H1 (cell line): Measurements from ENCODE around the gene MYL7. TPM values are rescaled to one million over a fixed set of nuclear protein-coding genes. Genes with fewer than 3 reads are reported as not detected.
A peak's percentile ranks its signal among the peaks of the same experiment; 100 is the strongest.

Source experiments
- CTCF ChIA-PET: fragments of 300-600 bp; sonication (Branson Sonifier 250); formaldehyde crosslinking; loops from one replicate; lab custom pipeline; 2021; ENCODE audit not compliant: partially characterized antibody; lab: Charles Lee
- POLR2A ChIA-PET: fragments of 300-600 bp; sonication (Branson Sonifier 250); formaldehyde crosslinking; loops from one replicate; lab custom pipeline; 2021; ENCODE audit warnings: inconsistent platforms; ENCODE audit not compliant: partially characterized antibody; lab: Charles Lee
- DNase-seq, 2 experiments: peaks; one replicate each; pipeline versions ENCODE4 v3.0.0 to v3.0.0-alpha.2; 2010 to 2022; ENCODE audit warnings: low spot score in 2 of 2, low read depth in 1 of 2, mixed read lengths in 1 of 2
- FAIRE-seq: peaks from 2 replicates; lab custom pipeline; 2011; peaks lifted over from hg19 to GRCh38; lab: Jason Lieb, UNC
- H2AFZ ChIP-seq: 2 replicates; pipeline ENCODE4 v1.8.1; 2012; ENCODE audit warnings: low read length, inconsistent platforms
- H2AK5ac ChIP-seq: 2 replicates; pipeline ENCODE4 v1.6.1; 2013; ENCODE audit warnings: low read depth, low read length
- H2BK120ac ChIP-seq: replicated peaks from 2 replicates; pipeline ENCODE3; 2013; ENCODE audit warnings: low read depth, low read length, inconsistent platforms
- H2BK12ac ChIP-seq: 2 replicates; pipeline ENCODE4 v1.6.1; 2013; ENCODE audit warnings: low read depth, low read length
- H2BK15ac ChIP-seq: 2 replicates; pipeline ENCODE4 v1.6.1; 2013; ENCODE audit warnings: low read length
- H2BK20ac ChIP-seq: 2 replicates; pipeline ENCODE4 v1.6.1; 2013; ENCODE audit warnings: low read length
- H2BK5ac ChIP-seq: 2 replicates; pipeline ENCODE4 v1.6.1; 2013; ENCODE audit warnings: low read depth, low read length
- H3K14ac ChIP-seq: 2 replicates; pipeline ENCODE4 v1.6.1; 2013; ENCODE audit warnings: inconsistent platforms; ENCODE audit not compliant: insufficient read length
- H3K18ac ChIP-seq: 2 replicates; pipeline ENCODE4 v1.6.1; 2013; ENCODE audit warnings: low read length; ENCODE audit errors: extremely low read depth
- H3K23ac ChIP-seq: 2 replicates; pipeline ENCODE4 v1.6.1; 2013; ENCODE audit warnings: inconsistent platforms; ENCODE audit not compliant: insufficient read length
- H3K23me2 ChIP-seq: 2 replicates; pipeline ENCODE4 v1.6.1; 2013; ENCODE audit warnings: low read depth, low read length
- H3K27ac ChIP-seq: 2 replicates; pipeline ENCODE4 v1.6.1; 2011; ENCODE audit warnings: low read depth, low read length, inconsistent platforms
- H3K27me3 ChIP-seq, 4 experiments: replicated peaks in 1 of 4; 1 replicate in 1 of 4; 2 replicates in 3 of 4; pipeline versions ENCODE4 v1.6.1 to v1.8.1; 2011 to 2013; ENCODE audit warnings: low read length in 3 of 4, mild to moderate bottlenecking in 3 of 4, inconsistent platforms in 2 of 4, mixed read lengths in 2 of 4, moderate library complexity in 1 of 4; ENCODE audit not compliant: control insufficient read depth in 3 of 4, insufficient read depth in 3 of 4; ENCODE audit errors: extremely low read depth in 1 of 4
- H3K36me3 ChIP-seq, 4 experiments: 2 replicates each; pipeline versions ENCODE4 v1.6.1 to v1.8.1; 2011 to 2013; ENCODE audit warnings: mild to moderate bottlenecking in 4 of 4, low read length in 3 of 4, moderate library complexity in 2 of 4, control low read depth in 1 of 4, inconsistent platforms in 1 of 4; ENCODE audit not compliant: insufficient read depth in 4 of 4, control insufficient read depth in 2 of 4
- H3K4ac ChIP-seq: replicated peaks from 2 replicates; pipeline ENCODE3; 2013; ENCODE audit warnings: low read length, low read depth, mixed read lengths, inconsistent platforms; ENCODE audit not compliant: insufficient read length
- H3K4me1 ChIP-seq, 4 experiments: replicated peaks in 1 of 4; 1 replicate in 1 of 4; 2 replicates in 3 of 4; pipeline versions ENCODE4 v1.6.1 to v1.8.1; 2011 to 2013; ENCODE audit warnings: low read length in 3 of 4, inconsistent platforms in 2 of 4, mixed read lengths in 1 of 4; ENCODE audit not compliant: insufficient read depth in 4 of 4, control insufficient read depth in 3 of 4
- H3K4me2 ChIP-seq, 2 experiments: 2 replicates each; pipeline versions ENCODE4 v1.6.1 to v1.8.1; 2011 to 2013; ENCODE audit warnings: low read depth in 2 of 2, low read length in 2 of 2, control low read depth in 1 of 2, inconsistent platforms in 1 of 2, mild to moderate bottlenecking in 1 of 2; ENCODE audit not compliant: insufficient read depth in 1 of 2
- H3K4me3 ChIP-seq, 4 experiments: fragments of 200-600, 300-600 bp in 1 of 4; sonication (generic), shearing (Covaris generic), sonication (Bioruptor Twin) in 1 of 4; 2 replicates each; pipeline versions ENCODE4 v1.5.1 to v1.8.1; 2011 to 2016; ENCODE audit warnings: low read length in 4 of 4, low read depth in 3 of 4, control low read depth in 2 of 4, inconsistent platforms in 2 of 4, mild to moderate bottlenecking in 2 of 4, mixed read lengths in 1 of 4, moderate library complexity in 1 of 4; ENCODE audit not compliant: insufficient read depth in 2 of 4; ENCODE audit errors: extremely low read depth in 1 of 4
- H3K56ac ChIP-seq: replicated peaks from 2 replicates; pipeline ENCODE3; 2013; ENCODE audit warnings: low read depth, mild to moderate bottlenecking, mixed read lengths, low read length, inconsistent platforms; ENCODE audit not compliant: insufficient read length
- H3K79me1 ChIP-seq: 2 replicates; pipeline ENCODE4 v1.6.1; 2013; ENCODE audit warnings: low read depth, low read length, control low read depth
- H3K79me2 ChIP-seq, 2 experiments: 2 replicates each; pipeline versions ENCODE4 v1.6.1 to v1.8.1; 2012 to 2013; ENCODE audit warnings: low read length in 2 of 2, mild to moderate bottlenecking in 2 of 2, inconsistent platforms in 1 of 2; ENCODE audit not compliant: insufficient read depth in 2 of 2, control insufficient read depth in 1 of 2
- H3K9ac ChIP-seq, 4 experiments: replicated peaks in 1 of 4; 1 replicate in 1 of 4; 2 replicates in 3 of 4; pipeline versions ENCODE4 v1.6.1 to v1.8.1; 2011 to 2013; ENCODE audit warnings: low read depth in 3 of 4, low read length in 3 of 4, control low read depth in 2 of 4, mild to moderate bottlenecking in 2 of 4, moderate library complexity in 2 of 4, inconsistent platforms in 1 of 4; ENCODE audit errors: extremely low read depth in 1 of 4
- H3K9me3 ChIP-seq, 2 experiments: 2 replicates each; pipeline versions ENCODE4 v1.6.1 to v1.8.1; 2012 to 2013; ENCODE audit warnings: mild to moderate bottlenecking in 2 of 2, moderate library complexity in 2 of 2, control low read depth in 1 of 2, inconsistent platforms in 1 of 2, low read depth in 1 of 2, low read length in 1 of 2, mixed read lengths in 1 of 2; ENCODE audit not compliant: insufficient read depth in 2 of 2
- H4K20me1 ChIP-seq, 2 experiments: replicated peaks in 1 of 2; 2 replicates each; pipeline versions ENCODE3 to v1.8.1; 2011 to 2013; ENCODE audit warnings: inconsistent platforms in 2 of 2, low read length in 2 of 2, mild to moderate bottlenecking in 1 of 2; ENCODE audit not compliant: insufficient read depth in 2 of 2, control insufficient read depth in 1 of 2
- H4K5ac ChIP-seq: 2 replicates; pipeline ENCODE4 v1.6.1; 2013; ENCODE audit warnings: low read length, low read depth, mixed read lengths, inconsistent platforms; ENCODE audit not compliant: insufficient read length
- H4K8ac ChIP-seq: 2 replicates; pipeline ENCODE4 v1.8.0; 2013; ENCODE audit warnings: mild to moderate bottlenecking, moderate library complexity, low read length, inconsistent platforms; ENCODE audit not compliant: insufficient read depth; ENCODE audit errors: extremely low read depth
- H4K91ac ChIP-seq: replicated peaks from 2 replicates; pipeline ENCODE3; 2013; ENCODE audit warnings: low read length, mixed read lengths, inconsistent platforms; ENCODE audit not compliant: insufficient read length
- CTCF ChIP-seq, 3 experiments: IDR thresholded peaks; 1 replicate in 2 of 3; 2 replicates in 1 of 3; pipeline versions ENCODE4 v1.5.1 to v1.6.1; 2011; ENCODE audit warnings: low read length in 3 of 3, mild to moderate bottlenecking in 3 of 3, inconsistent platforms in 2 of 3, low read depth in 1 of 3, moderate library complexity in 1 of 3; ENCODE audit not compliant: insufficient read depth in 1 of 3; ENCODE audit errors: control extremely low read depth in 1 of 3
- EGR1 ChIP-seq: IDR thresholded peaks from 2 replicates; pipeline ENCODE4 v1.6.1; 2011; ENCODE audit warnings: low read depth, low read length, borderline replicate concordance
- GTF2F1 ChIP-seq: IDR thresholded peaks from 2 replicates; pipeline ENCODE4 v1.6.1; 2012; ENCODE audit warnings: low read depth, low read length, improper control_type of control experiment, borderline replicate concordance
- HDAC6 ChIP-seq: IDR thresholded peaks from one replicate; pipeline ENCODE4 v1.7.1; 2012; ENCODE audit warnings: low read depth, mild to moderate bottlenecking, inconsistent platforms, low read length, moderate library complexity
- JUND ChIP-seq: IDR thresholded peaks from 2 replicates; pipeline ENCODE4 v1.6.1; 2011; ENCODE audit warnings: mild to moderate bottlenecking, improper control_type of control experiment, low read length
- POLR2AphosphoS5 ChIP-seq: IDR thresholded peaks from 2 replicates; pipeline ENCODE4 v1.6.1; 2011; ENCODE audit warnings: low read depth, low read length
- POU5F1 ChIP-seq: IDR thresholded peaks from 2 replicates; pipeline ENCODE4 v1.6.1; 2011; ENCODE audit warnings: low read depth, mild to moderate bottlenecking, low read length, moderate library complexity
- SUZ12 ChIP-seq: fragments of 200-600 bp; sonication (generic); IDR thresholded peaks from 2 replicates; pipeline ENCODE4 v1.6.1; 2012; ENCODE audit warnings: mild to moderate bottlenecking, inconsistent platforms, low read length, moderate library complexity, mixed read lengths
- WGBS, 2 experiments: shearing (Covaris generic) in 1 of 2; methylation state at CpG; one replicate each; pipeline versions ENCODE4 v1.1.6 to v1.1.7; 2013 to 2015; ENCODE audit warnings: low lambda C conversion rate in 2 of 2, mixed read lengths in 2 of 2, inconsistent platforms in 1 of 2, low coverage in 1 of 2, missing lambda C conversion rate in 1 of 2; ENCODE audit not compliant: insufficient replicate concordance in 2 of 2, insufficient coverage in 1 of 2, insufficient read length in 1 of 2; ENCODE audit errors: extremely low coverage in 1 of 2, missing lambda C conversion rate in 1 of 2; 5-methylcytosine and 5-hydroxymethylcytosine counted together
- polyA plus RNA-seq, 7 experiments: library from polyadenylated mRNA; depleted of rRNA in 3 of 7; stranded (reverse) in 5 of 7; unstranded in 2 of 7; fragments of >200 nt in 5 of 7; fragments of 200-250 nt in 2 of 7; gene quantifications; 1 replicate in 5 of 7; 2 replicates in 1 of 7; 4 replicates in 1 of 7; pipeline versions ENCODE4 v1.2.1 to v1.2.3, GENCODE V29; 2011 to 2013; ENCODE audit warnings: missing spikeins in 2 of 7, mixed read lengths in 2 of 7
- total RNA-seq: library from RNA; stranded (reverse); fragmentation: NEBNext Ultra II Directional; extraction: Animal tissue kit (Norgen Biotek cat#: 25700); gene quantifications from 2 replicates; pipeline ENCODE4 v1.2.1, GENCODE V29; 2021
- TF ChIP-seq, protein P1 (sequence below): IDR thresholded peaks from 2 replicates; pipeline ENCODE4 v1.6.1; 2012; ENCODE audit warnings: inconsistent platforms

The MYL7 gene
- total and polyA plus RNA-seq, 2 of the 8 experiments (the other 6 are each of a cell fraction or from before 2014, with no cell fraction given) = 3.3 to 3.4 TPM

GRCh38 chr7:44184873-44185446 lies 43.8 kb upstream of the MYL7 start:
- Histone ChIP-seq H3K56ac (no peak overlapping the region), H3K18ac (no peak overlapping the region), H3K23ac (no peak overlapping the region), H2BK20ac (no peak overlapping the region), H3K36me3 (no peaks in the 10 kb centered on the region), H2BK15ac (no peak overlapping the region), H3K79me2 (no peaks in the 10 kb centered on the region), H4K91ac (peak overlapping the region; percentile 35), H3K79me1 (no peaks in the 10 kb centered on the region), H2BK5ac (no peak overlapping the region), H4K8ac (no peak overlapping the region), H3K4me1 (peaks cover 0 to 4% (median 2%) of the 10 kb centered on the region in 4 experiments; a peak in 5 of 7 replicates), H2AFZ (no peak overlapping the region), H4K20me1 (no peaks in the 10 kb centered on the region), H3K23me2 (no peaks in the 10 kb centered on the region), H3K27ac (no peak overlapping the region), H3K4ac (no peak overlapping the region), H2BK12ac (0 out of 2 replicates have a peak overlapping the region, but pooled peaks have one; percentile 27), H3K4me2 (no peak overlapping the region), H2AK5ac (no peak overlapping the region), H3K9me3 (peaks cover 10 to 12% of the 10 kb centered on the region in 2 experiments; a peak in 2 of 4 replicates), H2BK120ac (no peak overlapping the region), H3K27me3 (peaks cover 0 to 3% (median 0%) of the 10 kb centered on the region in 4 experiments; a peak in 3 of 7 replicates), H3K9ac (no peak overlapping the region), H3K14ac (no peak overlapping the region), H3K4me3 (no peak overlapping the region), H4K5ac (no peak overlapping the region)
- DNase-seq (no peak), FAIRE-seq (no peak)
- TF ChIP-seq HDAC6 (no peak), POU5F1 (no peak), JUND (no peak), CTCF (IDR thresholded peaks at IDR 0.05; ENCODE audit: control extremely low read depth in 1 of 3, insufficient read depth in 1 of 3, low read depth in 1 of 3, low read length in 3 of 3) (no peak), GTF2F1 (no peak), SUZ12 (no peak), POLR2AphosphoS5 (no peak), EGR1 (no peak)
- TF ChIP-seq, protein P1, sequence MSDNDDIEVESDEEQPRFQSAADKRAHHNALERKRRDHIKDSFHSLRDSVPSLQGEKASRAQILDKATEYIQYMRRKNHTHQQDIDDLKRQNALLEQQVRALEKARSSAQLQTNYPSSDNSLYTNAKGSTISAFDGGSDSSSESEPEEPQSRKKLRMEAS = no peak
- ChIA-PET CTCF (interaction anchor here (1.0 to 1.3 kb wide), 4 partner anchors 10 to 54 kb away, joined by 3 to 4 read pairs (median 4); partner anchors contain the start of gene YKT6), POLR2A (no interaction called here)
- WGBS, 2 experiments = 79% methylated on average over 2 of the region's 2 CpGs; no CpG with 5 or more reads in 1 of the 2 experiments
